A549 (cell line): Measurements from ENCODE around the gene OR2AE1. TPM values are rescaled to one million over a fixed set of nuclear protein-coding genes. Genes with fewer than 3 reads are reported as not detected.

Experiments used
- ATAC-seq, 2 experiments: fragments of 200-7000 bp in 1 of 2; fragments of >200 bp in 1 of 2; cut with Nextera tagmentation in 1 of 2; cut with Tn5 transposase in 1 of 2; 3 replicates each; pipeline versions ENCODE4 v1.8.0 to v1.9.1; 2018 to 2020; ENCODE audit warnings: mild to moderate bottlenecking in 1 of 2, moderate library complexity in 1 of 2
- CTCF ChIA-PET: fragments of 300-600 bp; sonication (Branson Sonifier 250); formaldehyde crosslinking; extraction: SDS; loops from one replicate; lab custom pipeline; 2021; ENCODE audit warnings: antibody characterized with exemption, inconsistent platforms; lab: Yijun Ruan, JAX
- POLR2A ChIA-PET: fragments of 350-600 bp; formaldehyde crosslinking; extraction: SDS; loops from one replicate; lab custom pipeline; 2021; ENCODE audit warnings: antibody characterized with exemption, inconsistent platforms; lab: Yijun Ruan, JAX
- DNase-seq, 2 experiments: peaks; one replicate each; pipeline versions ENCODE4 v3.0.0 to v3.0.0-alpha.2; 2011 to 2016; ENCODE audit warnings: low read depth in 1 of 2, low spot score in 1 of 2
- FAIRE-seq: peaks from 2 replicates; lab custom pipeline; 2011; peaks lifted over from hg19 to GRCh38; lab: Jason Lieb, UNC
- H3K27ac ChIP-seq, 2 experiments: fragments of >200 bp; sonication (Bioruptor Twin); formaldehyde crosslinking; 3 replicates each; pipeline ENCODE4 v1.5.1; 2016 to 2017
- H3K4me1 ChIP-seq: fragments of >200 bp; sonication (Bioruptor Twin); formaldehyde crosslinking; 3 replicates; pipeline ENCODE4 v1.6.1; 2016
- H3K4me2 ChIP-seq: fragments of >200 bp; sonication (Bioruptor Twin); formaldehyde crosslinking; 3 replicates; pipeline ENCODE4 v1.6.1; 2016
- H3K4me3 ChIP-seq: fragments of >200 bp; sonication (Bioruptor Twin); formaldehyde crosslinking; 3 replicates; pipeline ENCODE4 v1.5.1; 2016
- H3K9me3 ChIP-seq: fragments of >200 bp; sonication (Bioruptor Twin); formaldehyde crosslinking; 3 replicates; pipeline ENCODE4 v1.6.1; 2016
- CHD2 ChIP-seq: fragments of 150-350 bp; IDR thresholded peaks from 2 replicates; pipeline ENCODE4 v1.6.1; 2014; ENCODE audit warnings: low read length; ENCODE audit not compliant: partially characterized antibody
- ESRRA ChIP-seq: fragments of 150-350 bp; IDR thresholded peaks from 2 replicates; pipeline ENCODE4 v1.6.1; 2014; ENCODE audit warnings: mild to moderate bottlenecking, low read length, borderline replicate concordance
- FOSL2 ChIP-seq, 2 experiments: fragments of 450-650 bp in 1 of 2; fragments of >200 bp in 1 of 2; sonication (Bioruptor Twin) in 1 of 2; formaldehyde crosslinking; IDR thresholded peaks; 2 replicates each; pipeline versions ENCODE4 v1.5.0 to v1.6.1; 2016 to 2020; ENCODE audit warnings: mild to moderate bottlenecking in 1 of 2, moderate library complexity in 1 of 2
- FOXS1 ChIP-seq: fragments of 250-450 bp; sonication (Bioruptor Pico); IDR thresholded peaks from 2 replicates; pipeline ENCODE4 v1.5.0; 2020; ENCODE audit warnings: mild to moderate bottlenecking, moderate library complexity
- GATA3 ChIP-seq: IDR thresholded peaks from 2 replicates; pipeline ENCODE4 v1.6.1; 2012; ENCODE audit warnings: borderline replicate concordance
- HDAC2 ChIP-seq: fragments of 200-600 bp; sonication (generic); IDR thresholded peaks from 2 replicates; pipeline ENCODE4 v1.6.1; 2016
- HEYL ChIP-seq: fragments of 250-450 bp; sonication (Bioruptor Pico); IDR thresholded peaks from 2 replicates; pipeline ENCODE4 v1.8.0; 2021; ENCODE audit warnings: mild to moderate bottlenecking, moderate library complexity
- HOXA7 ChIP-seq: fragments of 250-450 bp; sonication (Bioruptor Pico); IDR thresholded peaks from 2 replicates; pipeline ENCODE4 v1.5.0; 2020; ENCODE audit warnings: mild to moderate bottlenecking, moderate library complexity
- HOXB13 ChIP-seq: fragments of 250-450 bp; sonication (Bioruptor Pico); IDR thresholded peaks from 2 replicates; pipeline ENCODE4 v1.5.0; 2020; ENCODE audit warnings: low read depth, mild to moderate bottlenecking, moderate library complexity
- HOXB5 ChIP-seq: fragments of 250-450 bp; sonication (Bioruptor Pico); IDR thresholded peaks from 2 replicates; pipeline ENCODE4 v1.5.0; 2020; ENCODE audit warnings: mild to moderate bottlenecking, moderate library complexity
- KDM1A ChIP-seq: fragments of 200-600 bp; sonication (generic); IDR thresholded peaks from 2 replicates; pipeline ENCODE4 v1.6.1; 2016; ENCODE audit warnings: low read depth, mild to moderate bottlenecking
- MAFK ChIP-seq: fragments of 450-650 bp; IDR thresholded peaks from 2 replicates; pipeline ENCODE4 v1.6.1; 2014; ENCODE audit not compliant: partially characterized antibody
- MYC ChIP-seq: IDR thresholded peaks from 2 replicates; pipeline ENCODE4 v1.6.1; 2012; ENCODE audit warnings: mild to moderate bottlenecking, inconsistent platforms, low read length, improper control_type of control experiment, borderline replicate concordance
- SMC3 ChIP-seq: fragments of >200 bp; sonication (Bioruptor Twin); formaldehyde crosslinking; IDR thresholded peaks from 3 replicates; pipeline ENCODE4 v1.6.1; 2018; ENCODE audit warnings: inconsistent platforms
- TP53 ChIP-seq: fragments of 250-450 bp; sonication (Bioruptor Pico); IDR thresholded peaks from 2 replicates; pipeline ENCODE4 v1.5.0; 2021; ENCODE audit warnings: mild to moderate bottlenecking, moderate library complexity
- ZC3H11A ChIP-seq: fragments of 450-650 bp; IDR thresholded peaks from 2 replicates; pipeline ENCODE4 v1.6.1; 2014; ENCODE audit warnings: antibody characterized with exemption, mild to moderate bottlenecking
- ZSCAN20 ChIP-seq: fragments of 250-450 bp; sonication (Bioruptor Pico); IDR thresholded peaks from 2 replicates; pipeline ENCODE4 v1.8.0; 2022; ENCODE audit warnings: mild to moderate bottlenecking, moderate library complexity
- WGBS: methylation state at CpG from one replicate; pipeline ENCODE4 v1.1.6; 2017; ENCODE audit errors: missing lambda C conversion rate; 5-methylcytosine and 5-hydroxymethylcytosine counted together
- polyA plus RNA-seq, 4 experiments: library from polyadenylated mRNA; depleted of rRNA in 3 of 4; stranded (reverse); fragments of >200 nt; fragmentation: RNase III in 1 of 4; extraction: RNeasy Plus Mini Kit Qiagen cat#74134 plus additional on column Dnase treatment in 1 of 4; gene quantifications; 2 replicates in 3 of 4; 3 replicates in 1 of 4; pipeline ENCODE4 v1.2.3, GENCODE V29; 2011 to 2017
- TF ChIP-seq, protein P1 (sequence below): IDR thresholded peaks from 2 replicates; pipeline ENCODE4 v1.6.1; 2012
- TF ChIP-seq, protein P2 (sequence below): fragments of >200 bp; sonication (Bioruptor Twin); formaldehyde crosslinking; IDR thresholded peaks from 3 replicates; pipeline ENCODE4 v1.5.1; 2016
- TF ChIP-seq, protein P3 (sequence below): fragments of >200 bp; sonication (Bioruptor Twin); formaldehyde crosslinking; IDR thresholded peaks from 2 replicates; pipeline ENCODE4 v1.6.1; 2016
- TF ChIP-seq, protein P4 (sequence below): fragments of 250-450 bp; sonication (Bioruptor Pico); IDR thresholded peaks from 2 replicates; pipeline ENCODE4 v1.5.0; 2021; ENCODE audit warnings: mild to moderate bottlenecking, moderate library complexity, borderline replicate concordance
- TF ChIP-seq, protein P5 (sequence below): fragments of 150-350 bp; IDR thresholded peaks from 2 replicates; pipeline ENCODE4 v1.6.1; 2014; ENCODE audit warnings: low read depth, mild to moderate bottlenecking, low read length
- TF ChIP-seq, protein P6 (sequence below): fragments of >200 bp; sonication (Bioruptor Twin); formaldehyde crosslinking; IDR thresholded peaks from 3 replicates; pipeline ENCODE4 v1.6.1; 2016

Gene OR2AE1
- polyA plus RNA-seq, 2 of the 4 experiments (the other 2 are of a cell fraction): 0.09 TPM; not detected in 1

DNA sequence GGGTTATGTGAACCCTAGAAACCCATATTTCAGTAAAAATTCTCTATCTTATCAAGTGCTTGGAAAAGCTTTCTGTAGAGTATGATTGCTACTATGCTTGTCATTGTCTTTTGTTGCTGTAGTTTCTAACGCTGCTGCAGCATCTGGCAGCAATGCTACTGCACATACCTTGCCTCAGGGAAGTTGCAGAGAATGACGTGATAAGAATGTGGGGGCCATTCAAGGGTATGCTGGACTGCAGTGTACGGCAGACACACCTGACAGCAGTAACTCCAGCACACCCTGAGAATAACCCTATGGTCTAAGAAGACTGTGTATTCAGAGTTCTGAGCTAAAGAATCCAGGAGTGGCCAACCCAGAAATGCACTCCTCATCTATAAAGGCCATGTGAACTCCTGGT is 22.0 kb upstream of the OR2AE1 start:
- POLR2A ChIA-PET: no interaction called here
- CTCF ChIA-PET: no interaction called here
- H3K27ac ChIP-seq: no peak overlapping the region
- TF ChIP-seq HOXB13 (CRISPR knock-in tag) (no peak), HOXA7 (CRISPR knock-in tag) (no peak), GATA3 (no peak), ZSCAN20 (CRISPR knock-in tag) (no peak), ZC3H11A (no peak), KDM1A (no peak)
- ATAC-seq (peak; percentile 21 to 34; a peak in 2 of 6 replicates), DNase-seq (no peak), FAIRE-seq (no peak)
- WGBS: 89% methylated on average over 3 of the region's 3 CpGs
- no peaks in the 10 kb centered on the region for H3K4me1 ChIP-seq
- H3K4me2 ChIP-seq: no peak overlapping the region
- no peak overlapping the region for H3K4me3 ChIP-seq
- H3K9me3 ChIP-seq: no peaks in the 10 kb centered on the region

DNA sequence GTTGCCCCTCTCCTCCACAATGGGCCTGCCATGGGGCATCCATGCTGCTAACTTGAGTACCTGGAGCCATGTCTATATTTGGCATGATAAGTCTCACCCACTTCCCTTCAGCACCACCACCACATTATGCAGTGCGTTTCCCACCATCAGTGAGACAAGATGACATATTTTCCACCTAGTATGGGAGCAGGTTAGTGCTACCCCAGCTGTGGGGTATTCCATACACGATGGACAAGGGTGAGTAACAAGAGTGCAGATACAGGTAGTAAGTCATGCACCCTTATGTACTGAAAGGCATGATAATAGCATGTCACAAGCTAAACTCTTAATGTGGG is 21.2 kb upstream of the OR2AE1 start:
- H3K27ac ChIP-seq: no peak overlapping the region
- H3K4me1 ChIP-seq: no peaks in the 10 kb centered on the region
- H3K9me3 ChIP-seq: no peaks in the 10 kb centered on the region
- 82% methylated on average over 2 of the region's 2 CpGs for WGBS
- ATAC-seq (peak in 1 of 2 experiments; percentile 20; a peak in 2 of 6 replicates), FAIRE-seq (no peak), DNase-seq (no peak)
- TF ChIP-seq, protein P1, sequence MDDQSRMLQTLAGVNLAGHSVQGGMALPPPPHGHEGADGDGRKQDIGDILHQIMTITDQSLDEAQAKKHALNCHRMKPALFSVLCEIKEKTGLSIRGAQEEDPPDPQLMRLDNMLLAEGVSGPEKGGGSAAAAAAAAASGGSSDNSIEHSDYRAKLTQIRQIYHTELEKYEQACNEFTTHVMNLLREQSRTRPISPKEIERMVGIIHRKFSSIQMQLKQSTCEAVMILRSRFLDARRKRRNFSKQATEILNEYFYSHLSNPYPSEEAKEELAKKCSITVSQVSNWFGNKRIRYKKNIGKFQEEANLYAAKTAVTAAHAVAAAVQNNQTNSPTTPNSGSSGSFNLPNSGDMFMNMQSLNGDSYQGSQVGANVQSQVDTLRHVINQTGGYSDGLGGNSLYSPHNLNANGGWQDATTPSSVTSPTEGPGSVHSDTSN: no peak
- TF ChIP-seq, protein P2, sequence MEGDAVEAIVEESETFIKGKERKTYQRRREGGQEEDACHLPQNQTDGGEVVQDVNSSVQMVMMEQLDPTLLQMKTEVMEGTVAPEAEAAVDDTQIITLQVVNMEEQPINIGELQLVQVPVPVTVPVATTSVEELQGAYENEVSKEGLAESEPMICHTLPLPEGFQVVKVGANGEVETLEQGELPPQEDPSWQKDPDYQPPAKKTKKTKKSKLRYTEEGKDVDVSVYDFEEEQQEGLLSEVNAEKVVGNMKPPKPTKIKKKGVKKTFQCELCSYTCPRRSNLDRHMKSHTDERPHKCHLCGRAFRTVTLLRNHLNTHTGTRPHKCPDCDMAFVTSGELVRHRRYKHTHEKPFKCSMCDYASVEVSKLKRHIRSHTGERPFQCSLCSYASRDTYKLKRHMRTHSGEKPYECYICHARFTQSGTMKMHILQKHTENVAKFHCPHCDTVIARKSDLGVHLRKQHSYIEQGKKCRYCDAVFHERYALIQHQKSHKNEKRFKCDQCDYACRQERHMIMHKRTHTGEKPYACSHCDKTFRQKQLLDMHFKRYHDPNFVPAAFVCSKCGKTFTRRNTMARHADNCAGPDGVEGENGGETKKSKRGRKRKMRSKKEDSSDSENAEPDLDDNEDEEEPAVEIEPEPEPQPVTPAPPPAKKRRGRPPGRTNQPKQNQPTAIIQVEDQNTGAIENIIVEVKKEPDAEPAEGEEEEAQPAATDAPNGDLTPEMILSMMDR: no peak
- no peak for TF ChIP-seq FOSL2 (IDR thresholded peaks at IDR 0.05)
- no peak for TF ChIP-seq FOSL2 (CRISPR knock-in tag; IDR thresholded peaks at IDR 0.05)
- TF ChIP-seq FOXS1 (CRISPR knock-in tag): no peak
- no peak for TF ChIP-seq HOXB5 (CRISPR knock-in tag)
- TF ChIP-seq ESRRA: no peak
- TF ChIP-seq, protein P3, sequence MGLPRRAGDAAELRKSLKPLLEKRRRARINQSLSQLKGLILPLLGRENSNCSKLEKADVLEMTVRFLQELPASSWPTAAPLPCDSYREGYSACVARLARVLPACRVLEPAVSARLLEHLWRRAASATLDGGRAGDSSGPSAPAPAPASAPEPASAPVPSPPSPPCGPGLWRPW: no peak
- TF ChIP-seq MYC: no peak
- TF ChIP-seq SMC3: no peak
- TF ChIP-seq HEYL: no peak
- no peak for TF ChIP-seq HOXA7 (CRISPR knock-in tag)
- TF ChIP-seq CHD2: no peak
- TF ChIP-seq, protein P4, sequence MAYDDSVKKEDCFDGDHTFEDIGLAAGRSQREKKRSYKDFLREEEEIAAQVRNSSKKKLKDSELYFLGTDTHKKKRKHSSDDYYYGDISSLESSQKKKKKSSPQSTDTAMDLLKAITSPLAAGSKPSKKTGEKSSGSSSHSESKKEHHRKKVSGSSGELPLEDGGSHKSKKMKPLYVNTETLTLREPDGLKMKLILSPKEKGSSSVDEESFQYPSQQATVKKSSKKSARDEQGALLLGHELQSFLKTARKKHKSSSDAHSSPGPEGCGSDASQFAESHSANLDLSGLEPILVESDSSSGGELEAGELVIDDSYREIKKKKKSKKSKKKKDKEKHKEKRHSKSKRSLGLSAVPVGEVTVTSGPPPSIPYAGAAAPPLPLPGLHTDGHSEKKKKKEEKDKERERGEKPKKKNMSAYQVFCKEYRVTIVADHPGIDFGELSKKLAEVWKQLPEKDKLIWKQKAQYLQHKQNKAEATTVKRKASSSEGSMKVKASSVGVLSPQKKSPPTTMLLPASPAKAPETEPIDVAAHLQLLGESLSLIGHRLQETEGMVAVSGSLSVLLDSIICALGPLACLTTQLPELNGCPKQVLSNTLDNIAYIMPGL (CRISPR knock-in tag): no peak
- TF ChIP-seq TP53 (CRISPR knock-in tag): no peak
- TF ChIP-seq MAFK: no peak
- TF ChIP-seq, protein P5, sequence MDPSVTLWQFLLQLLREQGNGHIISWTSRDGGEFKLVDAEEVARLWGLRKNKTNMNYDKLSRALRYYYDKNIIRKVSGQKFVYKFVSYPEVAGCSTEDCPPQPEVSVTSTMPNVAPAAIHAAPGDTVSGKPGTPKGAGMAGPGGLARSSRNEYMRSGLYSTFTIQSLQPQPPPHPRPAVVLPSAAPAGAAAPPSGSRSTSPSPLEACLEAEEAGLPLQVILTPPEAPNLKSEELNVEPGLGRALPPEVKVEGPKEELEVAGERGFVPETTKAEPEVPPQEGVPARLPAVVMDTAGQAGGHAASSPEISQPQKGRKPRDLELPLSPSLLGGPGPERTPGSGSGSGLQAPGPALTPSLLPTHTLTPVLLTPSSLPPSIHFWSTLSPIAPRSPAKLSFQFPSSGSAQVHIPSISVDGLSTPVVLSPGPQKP: no peak
- TF ChIP-seq, protein P6, sequence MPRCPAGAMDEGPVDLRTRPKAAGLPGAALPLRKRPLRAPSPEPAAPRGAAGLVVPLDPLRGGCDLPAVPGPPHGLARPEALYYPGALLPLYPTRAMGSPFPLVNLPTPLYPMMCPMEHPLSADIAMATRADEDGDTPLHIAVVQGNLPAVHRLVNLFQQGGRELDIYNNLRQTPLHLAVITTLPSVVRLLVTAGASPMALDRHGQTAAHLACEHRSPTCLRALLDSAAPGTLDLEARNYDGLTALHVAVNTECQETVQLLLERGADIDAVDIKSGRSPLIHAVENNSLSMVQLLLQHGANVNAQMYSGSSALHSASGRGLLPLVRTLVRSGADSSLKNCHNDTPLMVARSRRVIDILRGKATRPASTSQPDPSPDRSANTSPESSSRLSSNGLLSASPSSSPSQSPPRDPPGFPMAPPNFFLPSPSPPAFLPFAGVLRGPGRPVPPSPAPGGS: no peak
- no peak for TF ChIP-seq HDAC2
- CTCF ChIA-PET: interaction anchor here (0.6 kb wide), 1 partner anchor 180 kb away, joined by 3 read pairs; no protein-coding TSS in a partner anchor
- POLR2A ChIA-PET: no interaction called here
- H3K4me2 ChIP-seq: no peak overlapping the region
- no peak overlapping the region for H3K4me3 ChIP-seq
